GM19324 (cell line): Measurements from ENCODE around the gene VGLL4.
"Not testable (repeated sequence)": the region's sequence is repeated elsewhere in the genome, so short reads cannot be mapped to it uniquely, and the experiment has no call there.

Source experiments
- ATAC-seq: cut with Tn5 transposase; IDR thresholded peaks from one replicate; pipeline ENCODE4 v1.9.1; 2021; ENCODE audit warnings: mild to moderate bottlenecking, moderate library complexity; ENCODE audit not compliant: unreplicated experiment, low FRiP score

Gene VGLL4

DNA sequence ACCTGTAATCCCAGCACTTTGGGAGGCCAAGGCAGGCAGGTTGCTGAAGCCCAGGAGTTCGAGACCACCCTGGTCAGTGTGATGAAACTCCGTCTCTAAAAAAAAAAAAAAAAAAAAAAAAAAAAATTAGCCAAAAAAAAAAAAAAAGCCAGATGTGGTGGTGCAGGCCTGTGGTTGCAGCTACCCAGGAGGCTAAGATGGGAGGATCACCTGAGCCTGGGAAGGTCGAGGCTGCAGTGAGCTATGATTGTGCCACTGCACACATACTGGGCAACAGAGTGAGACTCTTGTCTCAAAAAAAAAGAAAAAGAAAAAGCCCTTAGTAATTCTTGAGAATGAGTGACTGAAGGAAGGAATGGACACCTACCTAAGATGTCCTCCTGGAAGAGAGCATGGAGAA is 105.1 kb downstream of the VGLL4 start:
- no peak for ATAC-seq

DNA sequence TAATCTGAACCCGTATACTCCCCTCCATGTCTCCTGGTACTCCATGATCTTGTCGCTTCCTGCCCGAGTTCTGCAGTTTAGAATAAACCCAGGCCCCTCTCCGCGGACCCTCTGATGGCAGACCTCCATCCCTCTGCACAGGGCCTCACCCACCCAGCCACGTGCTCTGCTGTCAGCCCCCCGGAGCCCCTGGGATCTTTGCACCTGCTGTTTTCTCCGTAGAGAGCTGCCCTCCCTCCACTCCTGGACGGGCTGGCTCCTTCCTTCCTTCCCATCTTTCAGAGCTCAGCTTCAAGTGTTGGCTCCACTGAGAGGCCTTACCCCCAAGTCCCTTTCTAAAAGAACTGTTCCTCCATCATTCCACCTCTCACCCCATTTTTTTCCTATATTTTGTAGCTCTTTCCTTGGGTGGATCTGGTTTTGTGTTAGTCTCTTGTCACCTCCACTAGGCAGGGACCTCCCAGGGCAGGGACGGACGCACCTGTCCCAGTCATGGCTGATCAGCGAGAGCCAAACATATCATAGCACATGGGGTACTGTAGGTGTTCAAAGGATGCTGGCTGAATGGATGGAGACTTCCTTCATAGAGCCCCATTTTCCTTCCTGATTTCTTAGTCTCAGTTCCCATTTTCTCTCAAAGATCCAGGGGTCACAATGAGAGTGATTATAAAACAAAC is 106.6 kb downstream of the VGLL4 start:
- ATAC-seq: no peak

DNA sequence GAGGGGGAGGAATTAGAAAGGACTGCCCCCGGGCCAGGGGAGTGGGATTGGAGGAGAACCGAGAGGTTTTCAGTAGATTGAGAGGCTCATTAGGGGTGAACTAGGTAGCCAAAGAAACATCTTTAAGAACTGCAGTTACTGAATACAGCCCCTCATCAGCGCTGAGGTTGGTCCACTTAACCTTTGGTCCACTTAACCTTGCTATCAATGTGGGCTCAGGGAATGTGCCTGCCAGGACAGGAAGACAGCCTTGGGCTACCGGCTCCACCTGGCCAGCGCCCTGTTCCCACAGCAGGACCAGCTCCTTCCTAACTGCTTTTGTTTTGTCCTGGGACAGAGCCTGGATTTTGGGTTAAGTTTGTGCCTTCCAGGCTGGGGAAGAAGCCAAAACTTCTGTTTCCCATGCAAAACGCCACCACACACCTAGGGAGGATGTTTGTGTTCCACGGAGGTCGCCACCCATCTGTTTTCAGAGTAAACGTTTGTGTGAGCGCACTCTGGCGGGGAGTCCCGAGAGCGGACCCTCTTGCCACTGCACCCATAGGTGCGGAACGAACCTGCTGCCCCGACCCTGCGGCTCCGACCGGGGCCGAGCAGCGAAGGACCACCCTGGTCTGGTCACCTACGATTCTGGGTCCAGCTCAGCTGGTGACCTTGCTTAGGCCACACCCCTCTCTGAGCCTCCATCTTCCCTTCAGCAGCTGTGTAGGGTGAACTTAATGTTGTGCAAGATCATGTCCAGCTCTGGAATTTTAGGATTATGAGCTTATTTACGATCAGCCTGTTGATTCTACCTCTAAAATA is 107.4 kb downstream of the VGLL4 start:
- no peak for ATAC-seq

DNA sequence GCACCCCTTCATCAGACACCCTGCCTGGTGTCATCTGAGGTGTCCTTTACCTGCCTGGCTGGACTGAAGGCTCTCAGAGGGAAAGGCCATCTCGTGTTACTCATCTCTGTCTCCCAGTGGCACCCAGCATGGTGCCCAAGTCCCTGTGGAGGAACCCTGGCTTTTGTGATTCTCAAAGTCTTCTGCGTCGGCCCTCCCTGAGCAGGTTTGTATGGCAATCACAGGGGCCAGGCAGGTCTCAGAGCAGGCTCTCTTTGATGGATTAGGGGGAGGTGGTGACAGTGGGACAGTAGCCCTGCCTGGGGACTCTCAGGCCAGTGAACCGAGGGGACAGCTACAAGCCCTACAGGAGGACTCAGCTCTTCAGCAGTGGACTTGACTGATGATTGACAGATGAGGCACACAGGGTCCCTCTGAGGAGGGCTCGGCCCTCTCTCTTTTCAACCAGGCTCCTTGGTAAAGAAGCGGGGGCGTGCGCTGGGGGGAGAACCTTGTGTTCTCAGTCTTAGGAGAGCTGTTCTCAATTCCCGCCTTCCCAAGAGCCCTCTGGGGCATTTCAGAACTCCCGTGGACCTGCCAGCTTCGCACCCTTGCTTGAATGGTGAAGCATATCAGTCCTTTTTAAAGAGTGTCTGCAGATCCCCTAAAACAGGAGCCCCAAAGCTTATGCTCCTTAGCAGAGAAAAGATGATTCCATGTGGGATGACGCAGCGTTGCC is 108.3 kb downstream of the VGLL4 start:
- no peak for ATAC-seq

DNA sequence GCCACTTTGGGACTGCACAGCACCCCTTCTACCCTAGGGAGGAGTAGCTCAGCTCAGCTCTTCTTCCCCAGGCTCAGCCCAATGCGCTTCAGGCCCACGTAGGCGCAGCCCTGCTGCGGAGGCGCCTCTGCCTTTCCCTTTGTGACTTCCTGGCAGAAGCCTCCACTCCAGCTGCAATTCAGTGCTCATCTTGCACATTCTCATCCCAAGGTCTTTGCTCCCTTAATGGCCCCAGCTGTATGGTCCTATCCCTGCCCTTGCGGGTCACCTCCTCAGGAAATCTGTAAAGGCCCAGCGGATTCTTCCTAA is 109.0 kb downstream of the VGLL4 start:
- ATAC-seq: no peak

DNA sequence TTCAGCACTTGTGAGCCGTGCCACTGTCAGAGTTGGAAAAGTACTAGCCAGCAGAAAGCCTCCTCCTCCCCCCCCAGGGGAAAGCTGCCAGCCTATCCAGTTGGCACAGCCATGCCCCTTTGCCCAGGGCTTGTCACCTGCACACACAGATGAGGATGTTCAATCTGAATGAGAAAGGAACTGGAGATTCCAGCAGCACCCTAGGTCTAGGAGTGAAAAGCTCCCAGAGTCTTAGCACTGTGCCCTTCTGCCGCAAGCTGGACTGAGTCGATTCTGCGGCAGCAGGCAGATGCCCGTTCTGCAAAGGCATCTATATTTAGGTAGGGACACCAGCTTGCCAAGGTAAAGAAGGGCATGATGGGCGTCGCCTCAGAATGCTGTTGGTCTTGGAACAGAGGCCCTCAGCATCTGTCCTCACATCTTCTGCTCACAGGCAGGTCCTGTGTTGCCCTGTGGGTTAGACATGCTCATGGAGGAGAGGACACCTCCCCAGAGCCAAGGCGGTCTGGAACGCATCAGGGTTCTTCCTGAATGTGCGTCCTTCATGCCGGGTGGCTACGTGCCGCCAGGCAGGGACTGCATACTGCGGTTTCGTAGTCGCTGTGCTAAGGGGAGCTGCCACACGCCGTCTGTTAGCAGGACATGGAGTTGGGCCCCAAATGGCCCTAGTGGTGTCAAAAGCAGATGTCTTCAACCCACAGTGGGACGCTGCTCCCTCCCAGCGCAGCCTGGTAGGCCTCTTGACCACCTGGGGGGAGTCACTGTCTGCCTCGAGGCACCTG is 109.5 kb downstream of the VGLL4 start:
- ATAC-seq: no peak

DNA sequence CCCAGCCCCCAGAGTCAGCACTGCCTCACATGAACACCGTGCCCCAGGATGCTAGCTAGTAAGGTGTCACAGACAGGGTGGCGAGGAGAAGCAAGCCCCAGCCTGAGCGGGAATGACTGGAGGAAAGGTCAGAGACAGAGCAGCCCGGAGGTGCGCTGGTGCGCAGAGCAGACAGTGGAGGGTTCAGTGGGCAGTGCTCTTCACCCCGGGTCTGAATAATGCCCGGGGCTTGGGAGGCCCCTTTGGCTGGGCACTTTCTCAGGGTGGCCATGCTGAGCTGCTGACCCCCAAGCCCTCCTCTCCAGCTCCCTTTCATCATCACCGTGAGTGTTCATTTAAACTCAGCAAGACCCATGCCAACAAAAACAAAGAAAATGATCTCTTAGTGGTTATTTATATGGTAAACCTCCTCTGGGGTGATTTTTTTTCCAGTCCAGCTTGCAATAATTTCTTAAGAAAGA is 110.8 kb downstream of the VGLL4 start:
- ATAC-seq: no peak

DNA sequence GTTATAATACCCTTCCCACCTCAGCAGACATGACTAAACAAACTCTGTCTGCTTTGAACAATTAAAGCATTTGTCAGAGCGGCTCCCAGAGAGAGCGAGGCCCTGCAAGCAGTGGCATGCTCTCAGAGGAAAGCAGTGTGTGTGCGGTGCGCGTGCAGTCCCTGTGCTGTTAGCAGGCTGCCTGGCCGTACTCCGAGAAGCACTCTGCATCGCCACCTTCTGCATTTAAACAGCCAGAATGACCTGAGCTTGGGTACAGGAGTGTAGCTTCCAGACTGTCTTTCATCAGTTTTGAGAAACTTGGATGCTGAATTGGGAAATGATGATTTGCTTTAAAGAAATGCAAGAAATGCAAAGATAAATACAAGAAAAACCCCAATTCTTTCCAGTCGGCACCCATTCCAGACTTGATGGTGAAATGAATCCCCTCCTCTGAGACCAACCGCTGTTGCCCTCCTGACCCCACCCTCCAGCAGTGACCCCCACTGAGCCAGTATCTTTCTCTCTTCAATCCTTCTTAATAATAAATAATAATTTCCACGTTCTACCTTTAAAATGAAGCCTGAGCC is 113.5 kb downstream of the VGLL4 start:
- ATAC-seq: no peak

DNA sequence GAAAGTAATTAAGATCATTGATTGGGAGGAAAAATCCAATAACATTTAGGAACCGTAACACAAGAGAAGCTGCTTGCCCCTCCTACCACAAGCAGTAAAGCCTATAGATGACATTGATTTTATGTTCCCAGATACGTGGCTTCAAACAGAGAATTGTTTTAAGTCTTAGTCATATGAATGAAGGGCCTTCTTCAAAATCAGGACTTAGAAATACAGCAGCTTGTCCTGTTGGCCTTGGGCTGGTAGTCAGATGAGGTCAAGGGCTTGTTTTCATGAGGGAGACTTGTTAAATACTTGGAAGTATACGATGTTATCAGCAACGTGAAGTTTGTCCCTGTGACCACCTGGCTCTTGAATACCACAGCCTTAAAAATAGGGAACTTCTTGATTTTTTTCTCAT is 114.4 kb downstream of the VGLL4 start:
- no peak for ATAC-seq

DNA sequence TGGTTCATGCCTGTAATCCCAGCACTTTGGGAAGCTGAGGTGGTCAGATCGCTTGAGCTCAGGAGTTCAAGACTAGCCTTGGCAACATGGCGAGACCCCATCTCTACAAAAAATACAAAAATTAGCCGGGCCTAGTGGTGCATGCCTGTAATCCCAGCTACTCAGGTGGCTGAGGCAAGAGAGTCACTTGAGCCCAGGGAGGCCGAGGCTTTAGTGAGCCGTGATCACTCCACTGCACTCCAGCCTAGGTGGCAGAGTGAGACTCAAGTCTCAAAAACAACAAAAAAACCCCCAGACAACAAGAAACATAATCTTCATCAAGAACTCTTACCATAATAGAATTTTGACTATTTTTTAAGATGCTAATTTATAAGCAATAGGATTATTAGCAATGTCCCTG is 117.6 kb downstream of the VGLL4 start:
- ATAC-seq: not testable (repeated sequence)

DNA sequence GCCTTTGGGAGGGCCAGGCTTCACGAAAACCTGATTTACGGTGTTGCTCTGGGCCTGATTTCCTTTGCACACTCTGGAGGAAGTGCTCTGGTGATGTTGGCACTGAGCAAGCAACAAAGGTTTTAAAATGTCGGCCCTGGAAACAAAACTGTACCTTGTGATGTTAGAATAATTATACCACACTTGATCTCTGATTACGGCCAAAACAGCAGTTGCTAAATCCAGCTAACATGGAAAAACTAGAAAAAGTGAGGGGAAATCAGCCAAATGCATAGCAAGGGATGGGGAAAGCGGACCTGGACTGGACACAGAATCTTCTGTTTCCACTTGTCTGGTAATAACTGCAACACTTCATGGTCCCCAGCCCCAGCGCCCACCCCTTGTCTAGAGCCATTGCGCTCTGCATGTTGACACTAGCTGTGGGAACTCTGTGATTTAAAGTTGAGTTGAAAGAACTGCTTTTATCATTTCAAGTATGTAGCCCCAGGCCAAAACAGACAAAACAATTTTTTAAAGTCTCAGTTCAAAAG is 120.1 kb downstream of the VGLL4 start:
- no peak for ATAC-seq

DNA sequence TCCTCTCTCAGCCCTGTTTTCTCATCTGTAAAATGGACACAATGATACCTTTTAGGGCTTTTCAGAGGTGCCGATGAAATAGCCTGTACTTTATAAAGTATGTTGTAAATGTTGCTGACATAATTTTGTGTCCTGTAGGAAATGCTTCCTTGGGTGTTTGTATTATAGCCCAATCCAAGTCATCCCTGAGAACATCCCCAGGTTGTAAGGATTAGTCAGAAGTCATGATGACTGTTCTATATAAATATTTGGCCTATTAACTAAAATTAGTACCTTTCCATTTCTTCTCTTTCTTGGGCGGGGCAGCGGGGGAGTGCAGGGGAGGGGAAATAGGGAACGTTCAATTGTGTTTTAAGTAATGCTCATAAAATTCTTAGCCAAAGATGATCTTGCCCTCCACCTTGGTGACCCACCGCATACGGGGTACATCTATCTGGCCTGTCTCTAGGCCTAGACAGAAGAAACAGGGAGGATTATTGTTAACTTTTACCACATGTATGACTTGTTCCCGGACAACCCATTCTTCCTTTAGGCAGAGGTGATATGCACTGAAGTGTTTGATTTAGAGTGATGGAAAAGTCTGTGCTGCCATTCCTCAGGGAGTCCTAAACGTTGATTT is 120.7 kb downstream of the VGLL4 start:
- ATAC-seq: no peak

DNA sequence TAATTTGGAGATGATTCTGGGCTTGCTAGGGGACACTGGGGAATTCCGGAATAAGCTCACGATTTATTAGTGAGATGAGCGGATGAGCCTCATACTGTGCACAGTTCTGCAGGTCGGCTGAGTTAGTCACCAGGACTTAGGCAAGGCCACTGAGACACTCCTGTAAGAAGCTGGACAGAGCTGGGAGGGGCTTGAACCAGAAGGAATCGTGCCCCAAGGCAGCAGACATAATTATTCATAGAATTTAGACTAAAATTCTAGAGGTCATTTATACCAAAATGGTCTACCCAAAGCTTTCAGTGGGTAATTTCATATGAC is 121.4 kb downstream of the VGLL4 start:
- ATAC-seq: no peak

DNA sequence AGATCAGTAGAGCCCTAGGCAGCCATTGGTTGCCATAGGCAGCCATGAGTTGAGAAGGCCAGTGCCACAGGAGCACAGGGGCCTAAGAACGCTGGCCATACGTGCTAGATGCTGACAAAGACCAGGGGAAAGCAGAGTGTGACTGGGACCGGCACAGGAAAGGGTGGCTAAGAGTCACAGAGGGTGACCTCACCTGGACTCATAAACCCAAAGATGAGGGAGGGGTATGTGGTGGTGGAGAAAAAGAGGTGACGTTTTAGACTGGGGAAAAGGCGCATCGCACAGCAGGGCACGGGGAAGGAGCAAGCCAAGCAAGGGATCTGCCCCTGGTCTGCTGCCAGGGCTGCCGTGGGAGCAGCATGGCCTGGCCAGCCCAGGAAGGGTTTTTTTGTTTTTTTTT is 122.5 kb downstream of the VGLL4 start:
- ATAC-seq: no peak

DNA sequence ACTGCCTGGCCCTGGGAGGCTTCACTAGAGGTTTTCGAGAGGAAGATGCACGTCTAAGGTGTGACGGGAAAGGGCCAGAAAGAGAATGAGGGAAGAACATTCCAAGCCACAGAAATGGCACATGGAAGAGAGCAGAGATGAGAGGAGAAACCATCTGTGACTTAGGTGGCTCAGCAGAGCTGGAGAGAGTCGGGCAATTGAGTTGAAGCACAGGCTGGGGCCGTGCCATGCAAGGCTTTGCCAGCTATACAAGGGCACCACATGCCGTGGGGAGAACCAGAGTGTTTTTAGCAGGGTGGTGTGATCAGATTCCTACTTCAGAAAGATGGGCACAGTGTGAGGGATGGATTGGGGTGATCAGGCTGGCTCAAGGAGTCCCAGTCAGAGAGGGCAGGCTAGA is 126.1 kb downstream of the VGLL4 start:
- no peak for ATAC-seq

DNA sequence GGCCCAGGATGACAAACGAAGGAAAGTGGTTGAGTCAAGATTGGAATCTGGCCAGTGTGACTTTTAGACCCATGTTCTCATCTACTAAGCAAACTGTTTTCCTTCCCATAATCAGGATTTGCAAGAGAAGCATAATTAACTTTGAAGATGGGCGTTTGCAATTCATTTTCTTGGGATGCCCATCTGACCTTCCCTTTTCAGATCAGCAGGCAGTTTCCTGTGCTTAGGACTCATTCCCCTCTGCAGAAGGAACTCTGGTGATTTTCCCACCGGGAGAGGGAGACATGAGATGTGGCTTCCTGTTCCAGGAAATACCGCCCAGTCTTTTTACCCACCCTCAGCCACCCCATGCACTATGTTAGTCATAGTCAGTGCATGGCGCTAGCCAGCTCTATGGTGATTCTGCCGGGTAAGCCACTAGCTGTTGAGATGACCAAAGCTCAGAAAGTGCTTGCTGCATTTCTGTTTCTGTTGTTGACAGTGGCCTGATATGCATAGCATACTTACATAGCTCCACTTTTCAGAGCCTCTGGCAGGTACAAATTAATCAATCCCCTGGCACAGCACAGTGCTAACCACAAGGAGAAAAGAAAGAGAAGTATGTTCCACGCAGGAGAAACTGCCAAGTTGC is 129.4 kb downstream of the VGLL4 start:
- no peak for ATAC-seq

DNA sequence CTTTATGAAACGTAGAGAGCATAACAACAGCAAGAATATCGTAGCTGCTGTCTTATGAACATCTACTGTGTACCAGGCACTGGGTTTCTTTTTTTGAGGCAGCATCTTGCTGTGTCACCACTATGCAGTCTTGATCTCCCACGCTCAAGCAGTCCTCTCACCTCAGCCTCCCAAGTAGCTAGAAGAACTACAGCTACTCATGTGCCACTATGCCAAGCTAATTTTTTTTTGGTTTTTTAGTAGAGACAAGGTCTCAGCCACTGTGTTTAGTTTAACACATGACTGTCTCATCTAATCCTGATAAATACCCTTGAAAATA is 129.9 kb downstream of the VGLL4 start:
- ATAC-seq: no peak

DNA sequence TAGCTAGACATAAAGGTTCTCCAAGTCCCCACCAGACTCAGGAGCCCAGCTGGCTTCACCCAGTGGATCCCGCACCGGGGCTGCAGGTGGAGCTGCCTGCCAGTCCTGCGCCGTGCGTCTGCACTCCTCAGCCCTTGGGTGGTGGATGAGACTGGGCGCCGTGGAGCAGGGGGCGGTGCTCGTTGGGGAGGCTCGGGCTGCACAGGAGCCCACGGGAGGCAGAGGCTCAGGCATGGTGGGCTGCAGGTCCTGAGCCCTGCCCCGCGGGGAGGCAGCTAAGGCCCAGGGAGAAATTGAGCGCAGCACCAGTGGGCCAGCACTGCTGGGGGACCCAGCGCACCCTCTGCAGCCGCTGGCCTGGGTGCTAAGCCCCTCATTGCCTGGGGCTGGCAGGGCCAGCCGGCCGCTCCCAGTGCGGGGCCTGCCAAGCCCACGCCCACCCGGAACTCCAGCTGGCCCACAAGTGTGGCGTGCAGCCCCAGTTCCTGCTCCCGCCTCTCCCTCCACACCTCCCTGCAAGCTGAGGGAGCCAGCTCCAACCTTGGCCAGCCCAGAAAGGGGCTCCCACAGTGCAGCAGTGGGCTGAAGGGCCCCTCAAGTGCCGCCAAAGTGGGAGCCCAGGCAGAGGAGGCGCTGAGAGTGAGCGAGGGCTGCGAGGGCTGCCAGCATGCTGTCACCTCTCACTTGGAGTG is 130.4 kb downstream of the VGLL4 start:
- ATAC-seq: not testable (repeated sequence)

DNA sequence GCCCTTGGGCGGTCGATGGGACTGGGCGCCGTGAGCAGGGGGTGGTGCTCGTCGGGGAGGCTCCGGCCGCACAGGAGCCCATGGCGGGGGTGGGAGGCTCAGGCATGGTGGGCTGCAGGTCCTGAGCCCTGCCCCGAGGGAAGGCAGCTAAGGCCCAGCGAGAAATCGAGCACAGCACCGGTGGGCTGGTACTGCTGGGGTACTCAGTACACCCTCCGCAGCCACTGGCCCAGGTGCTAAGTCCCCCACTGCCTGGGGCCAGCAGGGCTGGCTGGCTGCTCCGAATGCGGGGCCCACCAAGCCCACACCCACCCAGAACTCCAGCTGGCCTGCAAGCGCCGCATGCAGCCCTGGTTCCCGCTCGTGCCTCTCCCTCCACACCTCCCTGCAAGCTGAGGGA is 132.1 kb downstream of the VGLL4 start:
- ATAC-seq: not testable (repeated sequence)
